Right cardiac atrium (tissue), 5 donors: ENCODE measurements around the gene TSPAN3. TPM values are rescaled to one million over a fixed set of nuclear protein-coding genes. Genes with fewer than 3 reads are reported as not detected.

Experiments
- ATAC-seq, 2 donors: fragments of 200-7000 bp; cut with Tn5 transposase; one replicate each; pipeline versions ENCODE4 v1.8.0 to v1.9.1; 2020; ENCODE audit warnings: moderate library complexity in 2 of 2, mild to moderate bottlenecking in 1 of 2
- DNase-seq, 3 donors: peaks; one replicate each; pipeline ENCODE4 v3.0.0-alpha.2; 2020
- H3K27ac ChIP-seq: one replicate; pipeline ENCODE4 v1.5.1; 2013; ENCODE audit warnings: mild to moderate bottlenecking, low read length, control low read depth, moderate library complexity
- H3K27me3 ChIP-seq: one replicate; pipeline ENCODE4 v1.6.1; 2013; ENCODE audit not compliant: control insufficient read depth, insufficient read depth
- H3K4me1 ChIP-seq: one replicate; pipeline ENCODE4 v1.6.1; 2013; ENCODE audit warnings: low read length; ENCODE audit not compliant: control insufficient read depth, insufficient read depth
- H3K4me3 ChIP-seq: one replicate; pipeline ENCODE4 v1.5.1; 2013; ENCODE audit warnings: low read length, control low read depth
- H3K9me3 ChIP-seq: one replicate; pipeline ENCODE4 v1.6.1; 2013; ENCODE audit warnings: low read length; ENCODE audit not compliant: control insufficient read depth
- WGBS: extraction: QIAGEN DNeasy Blood & Tissue Kit; methylation state at CpG from one replicate; pipeline ENCODE4 v1.1.7; 2013; 5-methylcytosine and 5-hydroxymethylcytosine counted together
- intact Hi-C, 4 donors: fragments of 100-400 bp; cut with DNase I; formaldehyde crosslinking; loops; one replicate each; pipeline versions ENCODE4 v1.11.0 to v1.14.0; 2022 to 2023
- polyA plus RNA-seq: library from polyadenylated mRNA; stranded (reverse); fragments of 200-250 nt; gene quantifications from one replicate; pipeline ENCODE4 v1.2.3, GENCODE V29; 2013
- total RNA-seq, 4 donors: library from RNA; stranded (reverse); fragmentation: NEBNext Ultra II Directional; extraction: Animal tissue kit (Norgen Biotek cat#: 25700); gene quantifications; one replicate each; pipeline ENCODE4 v1.2.1, GENCODE V29; 2021
- donor health status: healthy with polysubstance abuse.
- donor health status: DM: no; HTN: yes; CAD: no.
- donor health status: DM: no; HTN: no; CAD: no.
- donor health status: DM: no; HTN: yes; CAD: no; lungs with severe emphysema.
- donor health status: DM: yes; HTN: yes; CAD: no.

Gene TSPAN3
- total and polyA plus RNA-seq, 5 donors: 124 to 135 (median 128) TPM

GRCh38 chr15:77012868-77013267, 58.0 kb downstream of the TSPAN3 start:
- intact Hi-C loops: no loop called here
- DNase-seq: peak in 2 of 3 donors; percentile 18 to 25
- H3K4me3 ChIP-seq: no peak overlapping the region
- H3K27ac ChIP-seq: no peak overlapping the region
- H3K4me1 ChIP-seq: no peaks in the 10 kb centered on the region
- H3K27me3 ChIP-seq: no peaks in the 10 kb centered on the region
- ATAC-seq: no peak
- WGBS: 70% methylated on average over 4 of the region's 4 CpGs
- H3K9me3 ChIP-seq: no peaks in the 10 kb centered on the region

DNA sequence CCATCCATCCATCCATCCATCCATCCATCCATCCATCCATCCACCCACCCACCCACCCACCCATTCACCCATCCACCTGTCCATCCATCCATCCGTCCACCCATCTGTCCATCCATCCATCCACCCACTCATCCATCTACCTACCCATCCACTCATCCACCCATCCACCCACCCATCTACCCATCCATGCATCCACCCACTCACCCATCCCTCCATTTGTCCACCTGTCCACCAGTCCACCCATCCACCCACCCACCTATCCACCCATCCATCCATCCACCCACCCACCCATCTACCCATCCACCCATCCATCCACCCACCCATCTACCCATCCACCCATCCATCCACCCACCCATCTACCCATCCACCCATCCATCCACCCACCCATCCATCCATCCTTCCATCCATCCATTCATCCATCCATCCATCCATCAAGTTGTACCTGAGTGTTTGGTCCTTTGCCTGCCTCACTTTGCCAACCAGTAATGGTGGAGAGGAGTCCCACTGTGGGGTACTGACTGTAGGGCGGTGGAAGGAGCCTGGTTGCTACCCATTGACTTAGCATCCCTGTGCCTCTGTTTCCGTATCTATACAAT, 58.7 kb downstream of the TSPAN3 start:
- no peak overlapping the region for H3K4me3 ChIP-seq
- no peaks in the 10 kb centered on the region for H3K9me3 ChIP-seq
- no peak for ATAC-seq
- H3K27me3 ChIP-seq: no peaks in the 10 kb centered on the region
- H3K27ac ChIP-seq: no peak overlapping the region
- 91% methylated on average over 3 of the region's 3 CpGs for WGBS
- H3K4me1 ChIP-seq: no peaks in the 10 kb centered on the region
- intact Hi-C loops: no loop called here
- DNase-seq: peak in 1 of 3 donors; percentile 4

- no peaks in the 10 kb centered on the region for H3K27me3 ChIP-seq
- no peak overlapping the region for H3K27ac ChIP-seq
- DNase-seq (no peak), ATAC-seq (no peak)
- H3K4me1 ChIP-seq: no peaks in the 10 kb centered on the region
- no peaks in the 10 kb centered on the region for H3K9me3 ChIP-seq
- 83% methylated on average over 4 of the region's 4 CpGs for WGBS
- intact Hi-C loops: no loop called here
- H3K4me3 ChIP-seq: no peak overlapping the region
Observed at GRCh38 chr15:77010857-77011256, 60.1 kb downstream of the TSPAN3 start.

DNA sequence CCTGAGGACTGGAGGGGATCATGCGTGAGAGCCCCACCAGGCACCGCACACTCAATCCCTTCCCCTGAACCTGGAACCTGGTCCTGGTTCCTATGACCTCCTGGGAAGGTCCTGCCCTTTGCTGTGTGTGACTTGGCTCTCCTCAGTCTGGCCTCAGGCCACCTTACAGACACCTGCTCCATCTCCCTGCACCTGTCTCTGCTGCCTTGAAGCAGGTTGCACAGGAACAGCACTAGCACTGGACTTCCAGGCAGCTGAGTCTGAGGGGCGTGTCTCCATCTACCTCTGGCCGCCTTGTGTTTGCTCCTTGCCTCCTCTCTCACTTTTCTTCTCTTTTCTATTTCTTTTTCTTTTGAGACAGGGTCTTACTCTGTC, 60.6 kb downstream of the TSPAN3 start:
- no peaks in the 10 kb centered on the region for H3K9me3 ChIP-seq
- DNase-seq (no peak), ATAC-seq (no peak)
- no peak overlapping the region for H3K4me3 ChIP-seq
- no peaks in the 10 kb centered on the region for H3K27me3 ChIP-seq
- no peaks in the 10 kb centered on the region for H3K4me1 ChIP-seq
- intact Hi-C loops: no loop called here
- 91% methylated on average over 4 of the region's 4 CpGs for WGBS
- H3K27ac ChIP-seq: no peak overlapping the region

DNA sequence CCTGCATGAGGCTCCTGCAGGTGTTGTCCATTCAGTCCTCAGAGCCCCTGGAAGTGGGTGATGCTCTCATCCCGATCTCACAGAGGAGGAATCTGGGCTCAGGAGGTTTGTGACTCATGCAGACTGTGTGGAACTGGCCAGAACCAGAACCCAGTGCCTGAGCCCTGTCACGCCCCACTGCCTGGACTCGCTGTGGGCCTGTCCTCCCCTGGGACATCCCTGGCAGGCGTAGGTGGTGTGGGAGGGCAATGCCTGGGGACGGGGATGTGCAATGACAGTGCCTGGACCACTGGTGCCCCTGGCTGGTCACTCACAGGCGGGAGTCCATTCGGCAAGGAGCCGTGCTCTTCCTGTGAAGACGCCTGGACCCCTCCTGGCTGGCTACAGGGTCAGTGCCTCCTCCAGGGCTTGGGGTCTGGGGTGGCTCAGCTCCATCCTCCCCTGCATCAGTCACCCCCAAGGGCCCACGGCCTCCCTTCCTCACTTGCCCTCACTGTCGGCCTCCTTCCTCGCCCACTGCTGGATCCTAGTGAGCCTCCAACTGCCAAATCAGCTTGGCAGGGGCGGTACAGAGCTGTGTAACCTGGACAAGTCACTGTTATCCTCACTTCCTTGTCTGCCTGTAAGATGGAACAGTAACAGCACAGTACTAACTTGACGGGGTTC, 61.1 kb downstream of the TSPAN3 start:
- intact Hi-C loops: no loop called here
- Histone ChIP-seq H3K4me3 (no peak overlapping the region), H3K27me3 (no peaks in the 10 kb centered on the region), H3K27ac (no peak overlapping the region), H3K9me3 (no peaks in the 10 kb centered on the region), H3K4me1 (no peaks in the 10 kb centered on the region)
- 78% methylated on average over 14 of the region's 14 CpGs for WGBS
- ATAC-seq: no peak
- peak in 2 of 3 donors; percentile 22 to 50 for DNase-seq

- peak in 1 of 3 donors; percentile 18 for DNase-seq
- H3K4me1 ChIP-seq: no peaks in the 10 kb centered on the region
- 86% methylated on average over 6 of the region's 6 CpGs for WGBS
- H3K27me3 ChIP-seq: no peaks in the 10 kb centered on the region
- no peak overlapping the region for H3K4me3 ChIP-seq
- intact Hi-C loops: no loop called here
- no peaks in the 10 kb centered on the region for H3K9me3 ChIP-seq
- no peak for ATAC-seq
- H3K27ac ChIP-seq: no peak overlapping the region
Observed at GRCh38 chr15:77009176-77009575, 61.7 kb downstream of the TSPAN3 start.

DNA sequence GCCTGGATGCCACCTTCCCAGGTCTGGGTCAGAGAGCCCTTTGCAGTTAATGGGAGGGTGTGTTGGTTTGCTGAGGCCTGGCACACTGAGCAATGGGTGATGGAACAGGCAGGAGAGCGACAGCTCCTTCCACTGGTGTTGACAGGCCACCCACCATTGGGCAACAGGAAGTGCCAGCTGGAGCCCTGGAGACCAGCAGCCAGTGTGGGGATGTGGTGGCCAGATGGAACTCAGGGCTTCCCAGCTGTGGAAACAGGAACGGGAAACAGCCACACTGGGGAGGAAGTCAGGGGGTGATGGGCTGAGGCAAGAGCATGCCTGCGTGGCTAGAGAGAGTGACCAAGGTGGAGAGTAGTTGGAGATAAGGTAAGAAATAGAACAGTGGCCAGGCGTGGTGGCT, 66.7 kb downstream of the TSPAN3 start:
- Histone ChIP-seq H3K27ac (no peak overlapping the region), H3K4me1 (no peaks in the 10 kb centered on the region), H3K4me3 (no peak overlapping the region), H3K9me3 (no peaks in the 10 kb centered on the region), H3K27me3 (no peaks in the 10 kb centered on the region)
- ATAC-seq: peak; percentile 62 to 72
- DNase-seq: peak; percentile 65 to 88 (median 84)
- 69% methylated on average over 4 of the region's 4 CpGs for WGBS
- intact Hi-C loops: no loop called here

DNA sequence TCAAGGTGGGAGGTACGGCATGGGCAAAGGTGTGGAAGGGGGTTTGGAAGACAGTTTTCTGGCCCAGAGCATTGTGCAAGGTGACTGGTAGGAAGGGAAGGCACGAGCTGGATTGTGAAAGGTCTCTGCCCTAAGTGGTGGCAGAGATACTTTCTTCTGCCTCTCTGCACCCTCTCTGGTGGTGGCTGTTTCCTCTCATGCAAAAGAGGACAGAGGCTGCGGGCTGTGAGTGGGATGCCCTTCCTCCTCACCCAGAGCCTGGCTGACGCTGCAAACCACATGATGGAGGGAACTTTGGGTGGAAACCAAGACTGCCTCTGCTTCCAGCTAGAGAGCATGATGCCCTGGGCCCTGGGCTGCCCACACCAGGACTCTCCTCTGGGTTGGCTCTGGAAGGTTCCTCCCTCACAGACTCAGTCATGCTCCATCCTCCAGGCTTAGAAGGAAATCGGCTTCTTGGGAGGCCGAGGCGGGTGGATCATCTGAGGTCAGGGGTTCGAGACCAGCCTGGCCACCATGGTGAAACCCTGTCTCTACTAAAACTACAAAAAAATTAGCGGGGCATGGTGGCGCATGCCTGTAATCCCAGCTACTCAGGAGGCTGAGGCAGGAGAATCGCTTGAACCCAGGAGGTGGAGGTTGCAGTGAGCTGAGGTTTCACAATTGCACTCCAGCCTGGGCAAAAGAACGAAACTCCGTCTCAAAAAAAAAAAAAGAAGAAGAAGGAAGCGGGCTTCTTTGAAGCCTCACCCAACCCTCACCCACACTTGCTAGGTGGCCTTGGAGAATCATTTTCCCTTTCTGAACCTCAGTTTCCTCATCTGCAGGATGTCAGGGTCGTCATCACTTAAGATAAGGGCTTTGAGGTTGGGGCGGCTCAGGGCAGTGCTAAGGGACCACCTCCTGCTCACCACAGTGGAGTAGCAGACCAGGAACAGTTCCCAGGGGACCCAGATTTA, 67.7 kb downstream of the TSPAN3 start:
- Histone ChIP-seq H3K27ac (peak overlapping the region; percentile 20), H3K4me1 (no peaks in the 10 kb centered on the region), H3K27me3 (no peaks in the 10 kb centered on the region), H3K9me3 (no peaks in the 10 kb centered on the region), H3K4me3 (no peak overlapping the region)
- 75% methylated on average over 16 of the region's 16 CpGs for WGBS
- intact Hi-C loops: no loop called here
- ATAC-seq (peak; percentile 66 to 72), DNase-seq (peak; percentile 45 to 80 (median 73))

DNA sequence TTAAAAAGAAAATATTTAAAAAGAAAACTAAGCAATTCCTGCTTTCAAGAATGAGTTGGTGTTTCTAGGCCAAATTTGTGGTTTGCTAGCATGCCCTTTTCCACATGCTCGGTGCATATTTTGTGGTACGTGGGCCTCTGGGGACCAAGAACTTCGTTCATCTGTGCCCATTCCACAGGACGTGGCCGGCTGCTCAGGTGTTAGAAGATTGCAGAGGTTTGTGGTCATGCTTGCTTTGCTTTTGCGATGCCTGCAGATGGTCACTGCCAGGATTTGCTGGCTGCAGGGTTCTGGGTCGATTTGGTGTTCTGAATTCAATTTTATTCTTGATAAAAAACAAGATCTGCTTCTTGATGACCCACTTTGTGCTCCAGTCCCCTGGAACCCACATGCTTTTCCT, 68.5 kb downstream of the TSPAN3 start:
- intact Hi-C loops: no loop called here
- Histone ChIP-seq H3K27ac (no peak overlapping the region), H3K4me1 (no peaks in the 10 kb centered on the region)

GRCh38 chr15:77001966-77002365, 68.9 kb downstream of the TSPAN3 start:
- Histone ChIP-seq H3K27me3 (no peaks in the 10 kb centered on the region), H3K4me1 (no peaks in the 10 kb centered on the region), H3K27ac (no peak overlapping the region), H3K4me3 (no peak overlapping the region), H3K9me3 (no peaks in the 10 kb centered on the region)
- ATAC-seq (no peak), DNase-seq (no peak)
- 74% methylated on average over 4 of the region's 4 CpGs for WGBS
- intact Hi-C loops: no loop called here

More for the DNA sequence above, 68.5 kb downstream of the TSPAN3 start:
- WGBS: 76% methylated on average over 7 of the region's 7 CpGs
- Histone ChIP-seq H3K9me3 (no peaks in the 10 kb centered on the region), H3K4me3 (no peak overlapping the region), H3K27me3 (no peaks in the 10 kb centered on the region)
- ATAC-seq (no peak), DNase-seq (no peak)

GRCh38 chr15:77001351-77001750, 69.6 kb downstream of the TSPAN3 start:
- Histone ChIP-seq H3K27me3 (no peaks in the 10 kb centered on the region), H3K4me1 (peaks cover 5% of the 10 kb centered on the region), H3K27ac (no peak overlapping the region), H3K4me3 (no peak overlapping the region), H3K9me3 (no peaks in the 10 kb centered on the region)
- intact Hi-C loops: no loop called here
- DNase-seq: no peak
- 74% methylated on average over 4 of the region's 4 CpGs for WGBS
- no peak for ATAC-seq
